A673 (cell line): ENCODE data around the gene AGMAT. TPM values are rescaled to one million over a fixed set of nuclear protein-coding genes. Genes with fewer than 3 reads are reported as not detected.

Experiments used
- BruUV-seq: library from RNA; stranded (reverse); fragments of 400-500 nt; replicated peaks from 2 replicates; lab custom pipeline; 2021; lab: Mats Ljungman, UMichigan
- CTCF ChIA-PET: fragments of 300-600 bp; sonication (Branson Sonifier 250); formaldehyde crosslinking; loops from one replicate; lab custom pipeline; 2022; ENCODE audit warnings: antibody characterized with exemption; lab: Charles Lee
- POLR2A ChIA-PET: fragments of 300-600 bp; sonication (Branson Sonifier 250); formaldehyde crosslinking; loops from one replicate; lab custom pipeline; 2022; ENCODE audit warnings: antibody characterized with exemption; ENCODE audit not compliant: low non-redundant PET; lab: Charles Lee
- DNase-seq: peaks from one replicate; pipeline ENCODE4 v3.0.0-alpha.2; 2015; ENCODE audit warnings: low spot score
- H3K27ac ChIP-seq: fragments of 200-600 bp; sonication (generic); 2 replicates; pipeline ENCODE4 v1.5.1; 2016; ENCODE audit warnings: mixed run types, low read depth, mild to moderate bottlenecking, mixed read lengths, antibody characterized with exemption, low read length; ENCODE audit not compliant: poor library complexity, severe bottlenecking
- H3K27me3 ChIP-seq: fragments of 200-600 bp; sonication (generic); replicated peaks from 2 replicates; pipeline ENCODE4 v1.6.1; 2017; ENCODE audit warnings: mixed run types, low read depth, mild to moderate bottlenecking, mixed read lengths, antibody characterized with exemption, low read length; ENCODE audit not compliant: insufficient read depth, poor library complexity
- H3K36me3 ChIP-seq: fragments of 200-600 bp; sonication (generic); 2 replicates; pipeline ENCODE4 v1.6.1; 2016; ENCODE audit warnings: mixed run types, mild to moderate bottlenecking, mixed read lengths, antibody characterized with exemption, low read length; ENCODE audit not compliant: insufficient read depth, poor library complexity, severe bottlenecking
- H3K4me1 ChIP-seq: fragments of 200-600 bp; sonication (generic); 2 replicates; pipeline ENCODE4 v1.6.1; 2017; ENCODE audit warnings: mixed run types, mild to moderate bottlenecking, mixed read lengths, antibody characterized with exemption, low read length; ENCODE audit not compliant: insufficient read depth, poor library complexity, severe bottlenecking
- H3K4me3 ChIP-seq: fragments of 200-600 bp; sonication (generic); 2 replicates; pipeline ENCODE4 v1.5.1; 2016; ENCODE audit warnings: low read depth, mixed run types, mild to moderate bottlenecking, mixed read lengths, low read length; ENCODE audit not compliant: poor library complexity, severe bottlenecking
- H3K9me3 ChIP-seq: fragments of 200-600 bp; sonication (generic); 2 replicates; pipeline ENCODE4 v1.6.1; 2016; ENCODE audit warnings: mixed run types, low read depth, mild to moderate bottlenecking, mixed read lengths, antibody characterized with exemption, low read length; ENCODE audit not compliant: poor library complexity, severe bottlenecking
- CTCF ChIP-seq: fragments of 300-800, 200-600 bp; sonication (generic); conservative IDR thresholded peaks from 2 replicates; pipeline ENCODE4 v1.5.1; 2017; ENCODE audit warnings: low read depth, mild to moderate bottlenecking, antibody characterized with exemption, low read length, moderate library complexity, mixed read lengths
- EZH2 ChIP-seq: fragments of 200-600 bp; sonication (generic); IDR thresholded peaks from 2 replicates; pipeline ENCODE4 v1.6.1; 2017; ENCODE audit warnings: borderline replicate concordance, low read depth, mild to moderate bottlenecking, mixed read lengths, antibody characterized with exemption, low read length; ENCODE audit not compliant: poor library complexity, severe bottlenecking
- intact Hi-C: fragments of 100-400 bp; cut with micrococcal nuclease; formaldehyde crosslinking; loops from one replicate; pipeline ENCODE4 v1.10.0; 2022; ENCODE audit not compliant: unreplicated experiment
- total RNA-seq: library from RNA; stranded (reverse); gene quantifications from 2 replicates; pipeline ENCODE4 v1.2.3, GENCODE V29; 2021

The AGMAT gene
- total RNA-seq, 1 experiment from 2014 or later: 0.11 TPM

DNA sequence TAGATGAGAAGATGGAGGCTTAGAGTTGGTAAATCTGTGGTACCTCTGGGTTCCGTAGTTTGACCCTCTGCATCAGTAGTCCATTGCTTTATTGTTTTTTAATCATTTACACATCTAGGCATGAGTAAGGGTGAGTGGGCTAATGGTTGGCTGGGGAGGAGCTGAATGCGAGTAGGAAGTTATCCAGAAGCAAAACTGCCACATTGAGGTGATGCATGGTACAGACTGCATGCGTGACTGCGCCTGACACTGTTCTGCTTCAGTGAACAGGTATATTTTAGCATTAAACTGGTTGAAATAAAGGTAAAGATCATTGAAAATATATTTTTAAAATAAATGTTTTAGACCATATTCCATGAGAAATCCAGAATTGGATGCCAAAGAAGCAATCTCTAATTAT is 53.8 kb downstream of the AGMAT start:
- H3K4me1 ChIP-seq: peaks cover 8% of the 10 kb centered on the region
- H3K36me3 ChIP-seq: peaks cover 4% of the 10 kb centered on the region
- POLR2A ChIA-PET: no interaction called here
- no TSS peak for BruUV-seq
- DNase-seq: no peak
- H3K27ac ChIP-seq: no peak overlapping the region
- CTCF ChIA-PET: no interaction called here
- H3K4me3 ChIP-seq: no peak overlapping the region
- TF ChIP-seq EZH2: no peak
- no peak for TF ChIP-seq CTCF
- intact Hi-C loops: no loop called here
- H3K27me3 ChIP-seq: no peaks in the 10 kb centered on the region
- no peaks in the 10 kb centered on the region for H3K9me3 ChIP-seq

- Histone ChIP-seq H3K36me3 (no peaks in the 10 kb centered on the region), H3K4me3 (peak within 1 kb of the TSS; percentile 93), H3K27ac (peak within 1 kb of the TSS; percentile 83), H3K4me1 (peaks cover 14% of the 10 kb centered on the region), H3K9me3 (no peaks in the 10 kb centered on the region), H3K27me3 (no peaks in the 10 kb centered on the region)
- intact Hi-C loops: no loop called here
- BruUV-seq: no TSS peak
- POLR2A ChIA-PET: interaction anchor here (0.6 kb wide), 2 partner anchors 116 to 436 kb away, joined by 4 read pairs; no protein-coding TSS in a partner anchor
- peak; percentile 100 for DNase-seq
- CTCF ChIA-PET: no interaction called here
- TF ChIP-seq EZH2: no peak
- peak; percentile 31; the same call in 1 of the 2 replicates for TF ChIP-seq CTCF
Observed at GRCh38 chr1:15526490-15527339, 58.1 kb downstream of the AGMAT start, which contains the start of gene DNAJC16. DNAJC16 (plus strand) TSS chr1:15526848; CDS start chr1:15529106, 2,258 bp downstream.

GRCh38 chr1:15526021-15526489 is 58.8 kb downstream of the AGMAT start:
- Histone ChIP-seq H3K36me3 (no peaks in the 10 kb centered on the region), H3K27ac (peak overlapping the region; percentile 4), H3K27me3 (no peaks in the 10 kb centered on the region), H3K4me1 (peaks cover 14% of the 10 kb centered on the region), H3K4me3 (peak overlapping the region; percentile 93), H3K9me3 (no peaks in the 10 kb centered on the region)
- TF ChIP-seq EZH2 (no peak), CTCF (no peak)
- ChIA-PET POLR2A (interaction anchor here (0.6 kb wide), 1 partner anchor 437 kb away, joined by 4 read pairs; no protein-coding TSS in a partner anchor), CTCF (no interaction called here)
- intact Hi-C loops: no loop called here
- no TSS peak for BruUV-seq
- no peak for DNase-seq
